Measurements from ENCODE around the gene PCDHGB1.

DNA sequence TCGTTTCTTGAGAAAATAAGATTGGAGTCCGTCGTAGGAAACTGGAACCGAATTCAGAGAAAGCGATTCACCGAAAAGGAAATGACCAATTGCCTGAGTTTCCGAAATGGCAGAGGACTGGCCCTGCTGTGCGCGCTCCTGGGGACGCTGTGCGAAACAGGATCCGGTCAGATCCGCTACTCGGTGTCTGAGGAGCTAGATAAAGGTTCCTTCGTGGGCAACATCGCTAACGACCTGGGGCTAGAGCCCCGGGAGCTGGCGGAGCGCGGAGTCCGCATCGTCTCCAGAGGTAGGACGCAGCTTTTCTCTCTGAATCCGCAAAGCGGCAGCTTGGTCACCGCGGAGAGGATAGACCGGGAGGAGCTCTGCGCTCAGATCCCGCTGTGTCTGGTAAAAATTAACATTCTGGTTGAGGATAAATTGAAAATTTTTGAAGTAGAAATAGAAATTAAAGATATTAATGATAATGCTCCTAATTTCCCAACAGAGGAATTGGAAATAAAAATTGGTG lies 5.9 kb upstream of the PCDHGB1 start:
- TF ChIP-seq POLR2AphosphoS5 (IDR thresholded peaks at IDR 0.05; ENCODE audit: low read depth, low read length) (no peak), POLR2A (IDR thresholded peaks at IDR 0.05; ENCODE audit: low read depth, low read length) (no peak)
